Tongue (tissue), 2 donors: ENCODE data around the gene PHF14. TPM values are rescaled to one million over a fixed set of nuclear protein-coding genes. Genes with fewer than 3 reads are reported as not detected.

Experiments used
- DNase-seq: peaks from one replicate; pipeline ENCODE4 v3.0.0-alpha.2; 2015
- total RNA-seq: library from RNA; depleted of rRNA; stranded (reverse); fragments of >200 nt; gene quantifications from one replicate; pipeline ENCODE4 v1.2.3, GENCODE V29; 2014

Gene PHF14
- total RNA-seq, 1 donor from 2014 or later = 78.9 TPM

GRCh38 chr7:11208883-11209465 lies 235.3 kb downstream of the PHF14 start:
- DNase-seq = no peak

- no peak for DNase-seq
These were observed 236.7 kb downstream of the PHF14 start for GRCh38 chr7:11210374-11210773.

- DNase-seq = peak; percentile 90
These were observed 238.5 kb downstream of the PHF14 start for GRCh38 chr7:11212080-11212711.

GRCh38 chr7:11212816-11213215 lies 239.1 kb downstream of the PHF14 start:
- DNase-seq = peak; percentile 35

GRCh38 chr7:11213266-11213665 lies 239.6 kb downstream of the PHF14 start:
- peak; percentile 25 for DNase-seq

GRCh38 chr7:11216276-11216675 lies 242.6 kb downstream of the PHF14 start:
- no peak for DNase-seq

- DNase-seq = no peak
These were observed 244.3 kb downstream of the PHF14 start for GRCh38 chr7:11217848-11218565.
